ENCODE measurements around the gene GOSR2.
"Not testable (repeated sequence)": the region's sequence is repeated elsewhere in the genome, so short reads cannot be mapped to it uniquely, and the experiment has no call there.

Gene GOSR2

GRCh38 chr17:46968224-46968834 lies 45.4 kb downstream of the GOSR2 start:
- DNase-seq = no peak

GRCh38 chr17:46968896-46969295 lies 45.9 kb downstream of the GOSR2 start:
- DNase-seq = no peak

- DNase-seq = no peak
Measured at GRCh38 chr17:46971647-46972300, 48.8 kb downstream of the GOSR2 start.

- no peak for DNase-seq
Measured at GRCh38 chr17:46972346-46972745, 49.4 kb downstream of the GOSR2 start.

GRCh38 chr17:46974086-46974485 lies 51.1 kb downstream of the GOSR2 start:
- no peak for DNase-seq

GRCh38 chr17:46975287-46975686 lies 52.3 kb downstream of the GOSR2 start:
- no peak for DNase-seq

GRCh38 chr17:46976626-46977270 lies 53.8 kb downstream of the GOSR2 start:
- no peak for DNase-seq

- peak; percentile 28 to 45 for DNase-seq
Measured at GRCh38 chr17:46977348-46977747, 54.4 kb downstream of the GOSR2 start.

- no peak for DNase-seq
Measured at GRCh38 chr17:46977750-46978488, 55.0 kb downstream of the GOSR2 start.

GRCh38 chr17:46978489-46979146 lies 55.7 kb downstream of the GOSR2 start:
- no peak for DNase-seq

- DNase-seq = peak; percentile 35 to 61
Measured at GRCh38 chr17:46979147-46979863, 56.3 kb downstream of the GOSR2 start, which contains the start of gene RPRML. Gene RPRML, minus strand, starts transcription at chr17:46979253. Its CDS starts 246 bp downstream, at chr17:46979007.

GRCh38 chr17:46982577-46982976 lies 59.6 kb downstream of the GOSR2 start:
- no peak for DNase-seq

GRCh38 chr17:46983782-46984181 lies 60.8 kb downstream of the GOSR2 start:
- DNase-seq = no peak

GRCh38 chr17:46984341-46984740 lies 61.4 kb downstream of the GOSR2 start:
- no peak for DNase-seq

GRCh38 chr17:46984892-46985291 lies 61.9 kb downstream of the GOSR2 start:
- no peak for DNase-seq

- DNase-seq = no peak
Measured at GRCh38 chr17:46986366-46986765, 63.4 kb downstream of the GOSR2 start.

- not testable (repeated sequence) for DNase-seq
Measured at GRCh38 chr17:46987927-46988326, 65.0 kb downstream of the GOSR2 start.

- no peak for DNase-seq
Measured at GRCh38 chr17:46989637-46990431, 66.9 kb downstream of the GOSR2 start.

GRCh38 chr17:46991617-46992016 lies 68.7 kb downstream of the GOSR2 start:
- no peak for DNase-seq

Data from NCI-H1930 (cell line).